ENCODE results near the gene TLX2.

Gene TLX2

GRCh38 chr2:74496997-74497776, 17.1 kb upstream of the TLX2 start:
- no peak for DNase-seq (ENCODE audit: low read depth, low spot score)

- no peak for DNase-seq (ENCODE audit: low read depth, low spot score)
Observed at GRCh38 chr2:74497777-74498499, 16.3 kb upstream of the TLX2 start.

GRCh38 chr2:74498500-74499266, 15.6 kb upstream of the TLX2 start:
- DNase-seq (ENCODE audit: low read depth, low spot score) = no peak

GRCh38 chr2:74499267-74499939, 14.8 kb upstream of the TLX2 start, which contains the start of gene LBX2:
Gene LBX2 (minus strand): TSS chr2:74499603. CDS start chr2:74499537, 66 bp downstream.
- DNase-seq (ENCODE audit: low read depth, low spot score) = no peak

GRCh38 chr2:74499940-74500577, 14.2 kb upstream of the TLX2 start:
- DNase-seq (ENCODE audit: low read depth, low spot score) = no peak

GRCh38 chr2:74500578-74500946, 13.7 kb upstream of the TLX2 start:
- no peak for DNase-seq (ENCODE audit: low read depth, low spot score)

GRCh38 chr2:74501335-74502071, 12.7 kb upstream of the TLX2 start:
- no peak for DNase-seq (ENCODE audit: low read depth, low spot score)

GRCh38 chr2:74502147-74502719, 12.0 kb upstream of the TLX2 start:
- DNase-seq (ENCODE audit: low read depth, low spot score) = no peak

GRCh38 chr2:74502720-74503505, 11.3 kb upstream of the TLX2 start:
- DNase-seq (ENCODE audit: low read depth, low spot score) = no peak

- DNase-seq (ENCODE audit: low read depth, low spot score) = no peak
Observed at GRCh38 chr2:74503506-74504475, 10.5 kb upstream of the TLX2 start.

- no peak for DNase-seq (ENCODE audit: low read depth, low spot score)
Observed at GRCh38 chr2:74504591-74504990, 9.7 kb upstream of the TLX2 start.

GRCh38 chr2:74505448-74506246, 8.6 kb upstream of the TLX2 start:
- DNase-seq (ENCODE audit: low read depth, low spot score) = no peak

GRCh38 chr2:74507145-74507925, 6.9 kb upstream of the TLX2 start, which contains the start of gene PCGF1:
Gene PCGF1 (minus strand): TSS chr2:74507695. CDS start chr2:74507668, 27 bp downstream.
- peak; percentile 94 for DNase-seq (ENCODE audit: low read depth, low spot score)

GRCh38 chr2:74507926-74508520, 6.2 kb upstream of the TLX2 start:
- DNase-seq (ENCODE audit: low read depth, low spot score) = no peak

- DNase-seq (ENCODE audit: low read depth, low spot score) = no peak
Observed at GRCh38 chr2:74510272-74510671, 4.0 kb upstream of the TLX2 start.
